Measurements from ENCODE around the gene ATP6V1D. TPM values are rescaled to one million over a fixed set of nuclear protein-coding genes. Genes with fewer than 3 reads are reported as not detected.

ATP6V1D gene
- total and polyA plus RNA-seq, 9 of the 15 experiments (the other 6 are each of a cell fraction or from before 2014, with no cell fraction given): 35.5 to 91.0 (median 50.0) TPM

DNA sequence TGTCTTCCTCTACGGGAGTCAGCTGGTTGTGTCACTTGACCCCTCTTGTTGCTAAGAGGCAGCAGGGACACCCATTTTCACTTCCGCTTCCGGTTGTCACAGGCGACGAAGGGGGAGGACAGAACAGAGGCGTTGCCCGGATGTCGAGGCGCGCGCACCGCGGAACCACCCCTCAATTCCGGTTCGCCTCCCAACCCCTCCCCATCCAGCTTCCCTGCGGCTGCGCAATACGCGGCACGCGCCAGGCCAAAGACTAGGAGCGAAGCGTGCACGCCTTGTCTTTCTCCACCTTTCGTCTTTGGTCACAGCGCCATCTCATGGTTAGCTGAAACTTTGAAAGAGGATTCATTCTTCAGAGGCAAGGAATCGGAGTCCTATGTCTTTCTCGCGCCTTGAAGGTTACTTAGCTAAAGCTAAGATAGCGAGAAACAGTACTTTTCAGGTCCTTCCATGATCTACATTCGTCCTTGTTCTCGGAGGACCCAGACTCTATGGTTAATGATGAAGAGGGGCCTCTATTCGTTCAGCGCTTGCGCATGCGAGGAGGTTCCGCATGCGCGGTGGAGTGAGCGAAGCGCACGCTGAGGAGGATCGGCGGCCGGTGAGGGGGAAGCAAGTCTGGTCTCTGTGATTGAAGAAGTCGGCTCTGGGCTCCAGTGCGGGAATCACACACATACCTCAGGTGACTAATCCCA, at the start of gene ATP6V1D, which contains the start of gene EIF2S1 (continued):
- TF ChIP-seq CREB1 (IDR thresholded peaks at IDR 0.05) (no peak; the same call in 1 of the 2 replicates), CREB1 (CRISPR knock-in tag; IDR thresholded peaks at IDR 0.05) (peak; percentile 47; the same call in 1 of the 2 replicates), SMAD4 (CRISPR knock-in tag; conservative IDR thresholded peaks at IDR 0.05) (0 out of 2 replicates have a peak, but pooled peaks have one; percentile 15), ZNF175 (CRISPR knock-in tag; IDR thresholded peaks at IDR 0.05; ENCODE audit: low read depth) (no peak), XRCC3 (IDR thresholded peaks at IDR 0.05) (no peak), FIP1L1 (IDR thresholded peaks at IDR 0.05; ENCODE audit: low read depth, low read length, poor library complexity, severe bottlenecking) (no peak), SP2 (IDR thresholded peaks at IDR 0.05; ENCODE audit: extremely low read depth, low read depth, low read length, poor library complexity, severe bottlenecking) (peak; percentile 61), GABPB1 (CRISPR knock-in tag; IDR thresholded peaks at IDR 0.05) (peak; percentile 93), DPF2 (IDR thresholded peaks at IDR 0.05) (no peak), TAF9B (IDR thresholded peaks at IDR 0.05; ENCODE audit: partially characterized antibody) (peak; percentile 64), NUFIP1 (IDR thresholded peaks at IDR 0.05; ENCODE audit: partially characterized antibody) (no peak), ZZZ3 (IDR thresholded peaks at IDR 0.05) (peak; percentile 67), NR2C1 (IDR thresholded peaks at IDR 0.05) (peak; percentile 96), NR2C1 (tag; IDR thresholded peaks at IDR 0.05) (peak; percentile 98)
- TF ChIP-seq, protein P1, sequence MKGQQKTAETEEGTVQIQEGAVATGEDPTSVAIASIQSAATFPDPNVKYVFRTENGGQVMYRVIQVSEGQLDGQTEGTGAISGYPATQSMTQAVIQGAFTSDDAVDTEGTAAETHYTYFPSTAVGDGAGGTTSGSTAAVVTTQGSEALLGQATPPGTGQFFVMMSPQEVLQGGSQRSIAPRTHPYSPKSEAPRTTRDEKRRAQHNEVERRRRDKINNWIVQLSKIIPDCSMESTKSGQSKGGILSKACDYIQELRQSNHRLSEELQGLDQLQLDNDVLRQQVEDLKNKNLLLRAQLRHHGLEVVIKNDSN (CRISPR knock-in tag; IDR thresholded peaks at IDR 0.05): peak; percentile 78
- TF ChIP-seq, protein P2, sequence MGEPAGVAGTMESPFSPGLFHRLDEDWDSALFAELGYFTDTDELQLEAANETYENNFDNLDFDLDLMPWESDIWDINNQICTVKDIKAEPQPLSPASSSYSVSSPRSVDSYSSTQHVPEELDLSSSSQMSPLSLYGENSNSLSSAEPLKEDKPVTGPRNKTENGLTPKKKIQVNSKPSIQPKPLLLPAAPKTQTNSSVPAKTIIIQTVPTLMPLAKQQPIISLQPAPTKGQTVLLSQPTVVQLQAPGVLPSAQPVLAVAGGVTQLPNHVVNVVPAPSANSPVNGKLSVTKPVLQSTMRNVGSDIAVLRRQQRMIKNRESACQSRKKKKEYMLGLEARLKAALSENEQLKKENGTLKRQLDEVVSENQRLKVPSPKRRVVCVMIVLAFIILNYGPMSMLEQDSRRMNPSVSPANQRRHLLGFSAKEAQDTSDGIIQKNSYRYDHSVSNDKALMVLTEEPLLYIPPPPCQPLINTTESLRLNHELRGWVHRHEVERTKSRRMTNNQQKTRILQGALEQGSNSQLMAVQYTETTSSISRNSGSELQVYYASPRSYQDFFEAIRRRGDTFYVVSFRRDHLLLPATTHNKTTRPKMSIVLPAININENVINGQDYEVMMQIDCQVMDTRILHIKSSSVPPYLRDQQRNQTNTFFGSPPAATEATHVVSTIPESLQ (CRISPR knock-in tag; IDR thresholded peaks at IDR 0.05): no peak
- TF ChIP-seq, protein P3, sequence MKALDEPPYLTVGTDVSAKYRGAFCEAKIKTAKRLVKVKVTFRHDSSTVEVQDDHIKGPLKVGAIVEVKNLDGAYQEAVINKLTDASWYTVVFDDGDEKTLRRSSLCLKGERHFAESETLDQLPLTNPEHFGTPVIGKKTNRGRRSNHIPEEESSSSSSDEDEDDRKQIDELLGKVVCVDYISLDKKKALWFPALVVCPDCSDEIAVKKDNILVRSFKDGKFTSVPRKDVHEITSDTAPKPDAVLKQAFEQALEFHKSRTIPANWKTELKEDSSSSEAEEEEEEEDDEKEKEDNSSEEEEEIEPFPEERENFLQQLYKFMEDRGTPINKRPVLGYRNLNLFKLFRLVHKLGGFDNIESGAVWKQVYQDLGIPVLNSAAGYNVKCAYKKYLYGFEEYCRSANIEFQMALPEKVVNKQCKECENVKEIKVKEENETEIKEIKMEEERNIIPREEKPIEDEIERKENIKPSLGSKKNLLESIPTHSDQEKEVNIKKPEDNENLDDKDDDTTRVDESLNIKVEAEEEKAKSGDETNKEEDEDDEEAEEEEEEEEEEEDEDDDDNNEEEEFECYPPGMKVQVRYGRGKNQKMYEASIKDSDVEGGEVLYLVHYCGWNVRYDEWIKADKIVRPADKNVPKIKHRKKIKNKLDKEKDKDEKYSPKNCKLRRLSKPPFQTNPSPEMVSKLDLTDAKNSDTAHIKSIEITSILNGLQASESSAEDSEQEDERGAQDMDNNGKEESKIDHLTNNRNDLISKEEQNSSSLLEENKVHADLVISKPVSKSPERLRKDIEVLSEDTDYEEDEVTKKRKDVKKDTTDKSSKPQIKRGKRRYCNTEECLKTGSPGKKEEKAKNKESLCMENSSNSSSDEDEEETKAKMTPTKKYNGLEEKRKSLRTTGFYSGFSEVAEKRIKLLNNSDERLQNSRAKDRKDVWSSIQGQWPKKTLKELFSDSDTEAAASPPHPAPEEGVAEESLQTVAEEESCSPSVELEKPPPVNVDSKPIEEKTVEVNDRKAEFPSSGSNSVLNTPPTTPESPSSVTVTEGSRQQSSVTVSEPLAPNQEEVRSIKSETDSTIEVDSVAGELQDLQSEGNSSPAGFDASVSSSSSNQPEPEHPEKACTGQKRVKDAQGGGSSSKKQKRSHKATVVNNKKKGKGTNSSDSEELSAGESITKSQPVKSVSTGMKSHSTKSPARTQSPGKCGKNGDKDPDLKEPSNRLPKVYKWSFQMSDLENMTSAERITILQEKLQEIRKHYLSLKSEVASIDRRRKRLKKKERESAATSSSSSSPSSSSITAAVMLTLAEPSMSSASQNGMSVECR (CRISPR knock-in tag; IDR thresholded peaks at IDR 0.05): peak; percentile 94

Measured in K562 (cell line).